IMR-90 (cell line): ENCODE data around the gene TNS3. TPM values are rescaled to one million over a fixed set of nuclear protein-coding genes. Genes with fewer than 3 reads are reported as not detected.

ENCODE experiments used
- ATAC-seq: fragments of 200-7000 bp; cut with Tn5 transposase; 2 replicates; pipeline ENCODE4 v1.9.1; 2020; ENCODE audit warnings: low read depth, mild to moderate bottlenecking, moderate library complexity
- BruUV-seq: library from RNA; stranded (reverse); fragments of 400-500 nt; replicated peaks from 2 replicates; lab custom pipeline; 2021; lab: Mats Ljungman, UMichigan
- CTCF ChIA-PET: fragments of 300-600 bp; formaldehyde crosslinking; extraction: SDS; loops from one replicate; lab custom pipeline; 2021; ENCODE audit warnings: antibody characterized with exemption; lab: Yijun Ruan, JAX
- POLR2A ChIA-PET: fragments of 300-600 bp; sonication (Branson Sonifier 250); formaldehyde crosslinking; loops from one replicate; lab custom pipeline; 2022; ENCODE audit warnings: antibody characterized with exemption; ENCODE audit not compliant: unreplicated experiment; lab: Charles Lee
- DNase-seq: peaks from one replicate; pipeline ENCODE4 v3.0.0; 2013
- H2AFZ ChIP-seq: replicated peaks from 2 replicates; pipeline ENCODE3; 2013; ENCODE audit warnings: low read length, mild to moderate bottlenecking; ENCODE audit not compliant: poor library complexity
- H2AK5ac ChIP-seq: 2 replicates; pipeline ENCODE4 v1.6.1; 2013; ENCODE audit warnings: low read depth, low read length, inconsistent platforms
- H2AK9ac ChIP-seq: replicated peaks from 2 replicates; pipeline ENCODE3; 2013; ENCODE audit warnings: mild to moderate bottlenecking, low read depth, low read length, moderate library complexity; ENCODE audit not compliant: poor library complexity
- H2BK120ac ChIP-seq: 2 replicates; pipeline ENCODE4 v1.6.1; 2013; ENCODE audit warnings: low read depth, low read length, inconsistent platforms
- H2BK15ac ChIP-seq: 3 replicates; pipeline ENCODE4 v1.6.1; 2013; ENCODE audit warnings: low read depth, low read length, inconsistent platforms
- H2BK20ac ChIP-seq: 2 replicates; pipeline ENCODE4 v1.6.1; 2013; ENCODE audit warnings: low read depth, mild to moderate bottlenecking, inconsistent platforms, low read length, moderate library complexity
- H2BK5ac ChIP-seq: 2 replicates; pipeline ENCODE4 v1.6.1; 2013; ENCODE audit warnings: mild to moderate bottlenecking, low read depth, low read length, inconsistent platforms; ENCODE audit not compliant: poor library complexity, severe bottlenecking
- H3K14ac ChIP-seq: replicated peaks from 2 replicates; pipeline ENCODE4 v1.6.1; 2013; ENCODE audit warnings: low read depth, low read length, inconsistent platforms
- H3K18ac ChIP-seq: 2 replicates; pipeline ENCODE4 v1.6.1; 2013; ENCODE audit warnings: low read depth, low read length, control low read depth
- H3K23ac ChIP-seq: 2 replicates; pipeline ENCODE4 v1.6.1; 2013; ENCODE audit warnings: low read depth, low read length, inconsistent platforms
- H3K27ac ChIP-seq: 2 replicates; pipeline ENCODE4 v1.5.1; 2013; ENCODE audit warnings: mild to moderate bottlenecking, control low read depth, low read length; ENCODE audit not compliant: insufficient read depth
- H3K27me3 ChIP-seq: 2 replicates; pipeline ENCODE4 v1.6.1; 2013; ENCODE audit warnings: low read length; ENCODE audit not compliant: control insufficient read depth, insufficient read depth
- H3K36me3 ChIP-seq: 2 replicates; pipeline ENCODE4 v1.6.1; 2013; ENCODE audit warnings: low read length, mixed read lengths; ENCODE audit not compliant: control insufficient read depth, insufficient read depth
- H3K4ac ChIP-seq: 2 replicates; pipeline ENCODE4 v1.6.1; 2013; ENCODE audit warnings: low read depth, low read length, inconsistent platforms
- H3K4me1 ChIP-seq: 2 replicates; pipeline ENCODE4 v1.6.1; 2013; ENCODE audit warnings: low read length, mixed read lengths; ENCODE audit not compliant: control insufficient read depth, insufficient read depth
- H3K4me2 ChIP-seq: 2 replicates; pipeline ENCODE4 v1.6.1; 2013; ENCODE audit warnings: low read depth, mild to moderate bottlenecking, control low read depth, low read length, moderate library complexity
- H3K4me3 ChIP-seq: 2 replicates; pipeline ENCODE4 v1.5.1; 2013; ENCODE audit warnings: low read depth, mild to moderate bottlenecking, control low read depth, low read length, moderate library complexity; ENCODE audit not compliant: insufficient read depth
- H3K56ac ChIP-seq: 2 replicates; pipeline ENCODE4 v1.6.1; 2013; ENCODE audit warnings: low read length, inconsistent platforms; ENCODE audit not compliant: insufficient read depth; ENCODE audit errors: extremely low read depth
- H3K79me1 ChIP-seq, 2 experiments: 2 replicates each; pipeline ENCODE4 v1.6.1; 2013; ENCODE audit warnings: low read length in 2 of 2, inconsistent platforms in 1 of 2, low read depth in 1 of 2
- H3K9ac ChIP-seq: 2 replicates; pipeline ENCODE4 v1.6.1; 2013; ENCODE audit warnings: low read depth, low read length, control low read depth
- H3K9me1 ChIP-seq: 2 replicates; pipeline ENCODE4 v1.6.1; 2013; ENCODE audit warnings: low read length, inconsistent platforms; ENCODE audit not compliant: insufficient read depth
- H3K9me3 ChIP-seq: 2 replicates; pipeline ENCODE4 v1.6.1; 2013; ENCODE audit warnings: low read length; ENCODE audit not compliant: control insufficient read depth, insufficient read depth
- H4K20me1 ChIP-seq: 2 replicates; pipeline ENCODE4 v1.6.1; 2013; ENCODE audit warnings: low read length, inconsistent platforms; ENCODE audit not compliant: insufficient read depth
- H4K5ac ChIP-seq: 2 replicates; pipeline ENCODE4 v1.6.1; 2013; ENCODE audit warnings: mild to moderate bottlenecking, low read depth, low read length, control low read depth
- H4K8ac ChIP-seq, 2 experiments: 2 replicates each; pipeline ENCODE4 v1.6.1; 2013; ENCODE audit warnings: low read depth in 2 of 2, low read length in 2 of 2, control low read depth in 1 of 2, inconsistent platforms in 1 of 2
- H4K91ac ChIP-seq: 2 replicates; pipeline ENCODE4 v1.6.1; 2013; ENCODE audit warnings: low read depth, low read length, inconsistent platforms; ENCODE audit not compliant: insufficient read depth
- BHLHE40 ChIP-seq: fragments of 150-350 bp; IDR thresholded peaks from 2 replicates; pipeline ENCODE4 v1.6.1; 2016; ENCODE audit warnings: mild to moderate bottlenecking, low read depth, low read length
- CEBPB ChIP-seq: IDR thresholded peaks from 2 replicates; pipeline ENCODE4 v1.6.1; 2012; ENCODE audit warnings: low read depth, low read length, improper control_type of control experiment
- CHD1 ChIP-seq: IDR thresholded peaks from 2 replicates; pipeline ENCODE4 v1.6.1; 2012; ENCODE audit warnings: low read depth, low read length, improper control_type of control experiment
- FOS ChIP-seq: fragments of 150-350 bp; IDR thresholded peaks from 2 replicates; pipeline ENCODE4 v1.6.1; 2016; ENCODE audit warnings: low read depth, low read length
- MAFK ChIP-seq: IDR thresholded peaks from 2 replicates; pipeline ENCODE4 v1.6.1; 2012; ENCODE audit warnings: low read depth, low read length, improper control_type of control experiment
- MAZ ChIP-seq: IDR thresholded peaks from 2 replicates; pipeline ENCODE4 v1.6.1; 2012; ENCODE audit warnings: low read depth, mild to moderate bottlenecking, low read length, improper control_type of control experiment, moderate library complexity, borderline replicate concordance
- MXI1 ChIP-seq: IDR thresholded peaks from 2 replicates; pipeline ENCODE4 v1.6.1; 2012; ENCODE audit warnings: low read depth, mild to moderate bottlenecking, low read length, moderate library complexity, borderline replicate concordance
- NFE2L2 ChIP-seq: fragments of 150-350 bp; IDR thresholded peaks from 2 replicates; pipeline ENCODE4 v1.6.1; 2016; ENCODE audit warnings: low read depth, mild to moderate bottlenecking, low read length
- POLR2A ChIP-seq: IDR thresholded peaks from 2 replicates; pipeline ENCODE4 v1.6.1; 2012; ENCODE audit warnings: mild to moderate bottlenecking, low read depth, low read length
- RAD21 ChIP-seq: IDR thresholded peaks from 2 replicates; pipeline ENCODE4 v1.6.1; 2012; ENCODE audit warnings: low read length, improper control_type of control experiment
- RCOR1 ChIP-seq: IDR thresholded peaks from 2 replicates; pipeline ENCODE4 v1.6.1; 2012; ENCODE audit warnings: mild to moderate bottlenecking, low read length, improper control_type of control experiment; ENCODE audit not compliant: insufficient replicate concordance
- RFX5 ChIP-seq: IDR thresholded peaks from 2 replicates; pipeline ENCODE4 v1.8.0; 2012; ENCODE audit warnings: low read depth, mild to moderate bottlenecking, low read length, moderate library complexity
- SMC3 ChIP-seq: fragments of 150-350 bp; IDR thresholded peaks from 2 replicates; pipeline ENCODE4 v1.6.1; 2016; ENCODE audit warnings: low read depth, mild to moderate bottlenecking, antibody characterized with exemption, low read length, moderate library complexity
- WGBS, 2 experiments: methylation state at CpG; one replicate each; pipeline versions ENCODE4 v1.1.5 to v1.1.7; 2013; ENCODE audit warnings: missing lambda C conversion rate in 2 of 2; ENCODE audit not compliant: insufficient read length in 1 of 2; ENCODE audit errors: extremely low coverage in 2 of 2; 5-methylcytosine and 5-hydroxymethylcytosine counted together
- dilution Hi-C: fragments of 300-500 bp; cut with HindIII; formaldehyde crosslinking; loops from one replicate; pipeline ENCODE4 v1.14.3; 2018; ENCODE audit warnings: low sequenced_read_pairs; ENCODE audit not compliant: unreplicated experiment
- in situ Hi-C: fragments of 300-500 bp; cut with MboI; formaldehyde crosslinking; loops from 3 replicates; pipeline ENCODE4 v1.14.3; 2019; ENCODE audit warnings: low sequenced_read_pairs, inconsistent platforms, mixed read lengths
- intact Hi-C: fragments of 100-400 bp; cut with micrococcal nuclease; formaldehyde crosslinking; loops from 2 replicates; pipeline ENCODE4 v1.10.0; 2022
- polyA plus RNA-seq, 3 experiments: library from polyadenylated mRNA; depleted of rRNA; stranded (reverse); fragments of >200 nt; gene quantifications; 2 replicates each; pipeline ENCODE4 v1.2.3, GENCODE V29; 2012; ENCODE audit warnings: low replicate concordance in 1 of 3
- total RNA-seq: library from RNA; depleted of rRNA; stranded (reverse); fragments of >200 nt; gene quantifications from 2 replicates; pipeline ENCODE4 v1.2.3, GENCODE V29; 2012
- TF ChIP-seq, protein P1 (sequence below): fragments of 150-350 bp; IDR thresholded peaks from 2 replicates; pipeline ENCODE4 v1.6.1; 2016; ENCODE audit warnings: low read depth, mild to moderate bottlenecking, low read length, moderate library complexity, borderline replicate concordance
- TF ChIP-seq, protein P2 (sequence below): conservative IDR thresholded peaks from 2 replicates; pipeline ENCODE4 v1.5.1; 2012; ENCODE audit warnings: mild to moderate bottlenecking, low read depth, low read length, improper control_type of control experiment
- TF ChIP-seq, protein P3 (sequence below): fragments of 150-350 bp; IDR thresholded peaks from 2 replicates; pipeline ENCODE4 v1.6.1; 2017; ENCODE audit warnings: mild to moderate bottlenecking, antibody characterized with exemption, low read length, low read depth

The TNS3 gene
- total and polyA plus RNA-seq, 2 of the 4 experiments (the other 2 are of a cell fraction): 64.3 to 79.2 TPM

DNA sequence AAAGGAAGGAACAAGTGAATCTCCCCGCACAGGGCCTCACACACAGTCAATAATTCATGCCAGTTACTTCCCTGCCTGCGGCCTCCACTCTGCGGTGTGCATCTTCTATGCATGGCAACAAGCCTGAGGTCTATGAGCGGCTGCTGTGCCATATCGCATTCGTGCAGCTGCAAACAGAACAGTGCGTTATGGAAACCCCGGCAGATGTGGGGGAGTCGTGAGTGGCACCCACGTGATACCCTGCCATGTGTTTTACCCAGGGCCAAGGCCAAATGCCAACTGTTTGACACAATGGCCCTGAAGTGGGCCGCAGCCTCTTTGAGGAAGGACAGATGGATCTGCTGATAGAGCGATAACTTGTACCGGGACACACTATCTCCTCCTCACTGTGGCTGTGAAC, 13.4 kb downstream of the TNS3 start:
- H4K8ac ChIP-seq: no peak overlapping the region
- no peak for ATAC-seq
- no peaks in the 10 kb centered on the region for H3K9me3 ChIP-seq
- H2AK9ac ChIP-seq: no peak overlapping the region
- dilution Hi-C loops (no loop called here), in situ Hi-C loops (no loop called here), intact Hi-C loops (no loop called here)
- DNase-seq: no peak
- no peak overlapping the region for H3K9ac ChIP-seq
- peak overlapping the region; percentile 36 for H2AFZ ChIP-seq
- peaks cover 46 to 88% of the 10 kb centered on the region in 2 experiments for H3K79me1 ChIP-seq
- 87% methylated on average over 9 of the region's 13 CpGs; no CpG with 5 or more reads in 1 of the 2 experiments for whole genome bisulfite sequencing, 2 experiments
- peaks cover 27% of the 10 kb centered on the region for H3K4me1 ChIP-seq
- no TSS peak for BruUV-seq
- no peak overlapping the region for H3K4me3 ChIP-seq
- ChIA-PET CTCF (no interaction called here), POLR2A (no interaction called here)
- H2BK15ac ChIP-seq: no peak overlapping the region
- no peak overlapping the region for H3K4me2 ChIP-seq
- peaks cover 37% of the 10 kb centered on the region for H3K9me1 ChIP-seq
- no peak overlapping the region for H3K14ac ChIP-seq
- H3K18ac ChIP-seq: no peak overlapping the region
- no peak overlapping the region for H2BK5ac ChIP-seq
- H3K23ac ChIP-seq: no peak overlapping the region
- peaks cover 52% of the 10 kb centered on the region for H4K20me1 ChIP-seq
- no peaks in the 10 kb centered on the region for H3K27me3 ChIP-seq
- no peak overlapping the region for H2BK120ac ChIP-seq
- H3K27ac ChIP-seq: no peak overlapping the region
- TF ChIP-seq FOS (no peak), MXI1 (no peak), POLR2A (no peak), RCOR1 (no peak), RFX5 (no peak), MAZ (no peak), MAFK (no peak), SMC3 (no peak), CHD1 (no peak), RAD21 (no peak), NFE2L2 (no peak), CEBPB (no peak), BHLHE40 (no peak)
- TF ChIP-seq, protein P1, sequence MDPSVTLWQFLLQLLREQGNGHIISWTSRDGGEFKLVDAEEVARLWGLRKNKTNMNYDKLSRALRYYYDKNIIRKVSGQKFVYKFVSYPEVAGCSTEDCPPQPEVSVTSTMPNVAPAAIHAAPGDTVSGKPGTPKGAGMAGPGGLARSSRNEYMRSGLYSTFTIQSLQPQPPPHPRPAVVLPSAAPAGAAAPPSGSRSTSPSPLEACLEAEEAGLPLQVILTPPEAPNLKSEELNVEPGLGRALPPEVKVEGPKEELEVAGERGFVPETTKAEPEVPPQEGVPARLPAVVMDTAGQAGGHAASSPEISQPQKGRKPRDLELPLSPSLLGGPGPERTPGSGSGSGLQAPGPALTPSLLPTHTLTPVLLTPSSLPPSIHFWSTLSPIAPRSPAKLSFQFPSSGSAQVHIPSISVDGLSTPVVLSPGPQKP: no peak
- TF ChIP-seq, protein P2, sequence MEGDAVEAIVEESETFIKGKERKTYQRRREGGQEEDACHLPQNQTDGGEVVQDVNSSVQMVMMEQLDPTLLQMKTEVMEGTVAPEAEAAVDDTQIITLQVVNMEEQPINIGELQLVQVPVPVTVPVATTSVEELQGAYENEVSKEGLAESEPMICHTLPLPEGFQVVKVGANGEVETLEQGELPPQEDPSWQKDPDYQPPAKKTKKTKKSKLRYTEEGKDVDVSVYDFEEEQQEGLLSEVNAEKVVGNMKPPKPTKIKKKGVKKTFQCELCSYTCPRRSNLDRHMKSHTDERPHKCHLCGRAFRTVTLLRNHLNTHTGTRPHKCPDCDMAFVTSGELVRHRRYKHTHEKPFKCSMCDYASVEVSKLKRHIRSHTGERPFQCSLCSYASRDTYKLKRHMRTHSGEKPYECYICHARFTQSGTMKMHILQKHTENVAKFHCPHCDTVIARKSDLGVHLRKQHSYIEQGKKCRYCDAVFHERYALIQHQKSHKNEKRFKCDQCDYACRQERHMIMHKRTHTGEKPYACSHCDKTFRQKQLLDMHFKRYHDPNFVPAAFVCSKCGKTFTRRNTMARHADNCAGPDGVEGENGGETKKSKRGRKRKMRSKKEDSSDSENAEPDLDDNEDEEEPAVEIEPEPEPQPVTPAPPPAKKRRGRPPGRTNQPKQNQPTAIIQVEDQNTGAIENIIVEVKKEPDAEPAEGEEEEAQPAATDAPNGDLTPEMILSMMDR: no peak
- TF ChIP-seq, protein P3, sequence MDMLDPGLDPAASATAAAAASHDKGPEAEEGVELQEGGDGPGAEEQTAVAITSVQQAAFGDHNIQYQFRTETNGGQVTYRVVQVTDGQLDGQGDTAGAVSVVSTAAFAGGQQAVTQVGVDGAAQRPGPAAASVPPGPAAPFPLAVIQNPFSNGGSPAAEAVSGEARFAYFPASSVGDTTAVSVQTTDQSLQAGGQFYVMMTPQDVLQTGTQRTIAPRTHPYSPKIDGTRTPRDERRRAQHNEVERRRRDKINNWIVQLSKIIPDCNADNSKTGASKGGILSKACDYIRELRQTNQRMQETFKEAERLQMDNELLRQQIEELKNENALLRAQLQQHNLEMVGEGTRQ: no peak
- peaks cover 7% of the 10 kb centered on the region for H3K36me3 ChIP-seq
- H2AK5ac ChIP-seq: peak overlapping the region; percentile 6; the same call in 1 of the 2 replicates
- no peak overlapping the region for H3K56ac ChIP-seq
- H4K91ac ChIP-seq: 0 out of 2 replicates have a peak overlapping the region, but pooled peaks have one; percentile 5
- no peak overlapping the region for H4K5ac ChIP-seq
- H3K4ac ChIP-seq: peak overlapping the region; percentile 15; the same call in 1 of the 2 replicates
- H2BK20ac ChIP-seq: no peak overlapping the region
